ENCODE measurements around the gene CCDC81. TPM values are rescaled to one million over a fixed set of nuclear protein-coding genes. Genes with fewer than 3 reads are reported as not detected.

CCDC81 gene
- total and polyA plus RNA-seq, 12 donors = 0.14 to 0.81 (median 0.36) TPM

DNA sequence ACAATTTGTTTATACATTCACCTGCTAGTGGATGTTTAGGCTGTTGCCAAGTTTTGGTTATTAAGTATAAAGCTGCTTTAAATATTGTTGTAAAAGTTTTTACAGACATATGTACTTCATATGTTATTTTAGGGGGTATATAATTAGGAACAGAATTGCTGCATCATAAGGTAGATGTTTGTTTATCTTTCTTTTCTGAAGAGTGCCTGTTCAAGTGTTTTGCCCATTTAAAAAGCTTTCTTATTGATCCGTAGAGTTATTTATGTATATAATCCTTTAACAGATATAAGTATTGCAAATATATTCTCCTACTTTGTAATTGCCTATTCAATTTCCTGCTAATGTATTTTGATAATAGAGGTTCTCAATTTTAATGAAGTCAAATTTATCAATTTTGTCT is 11.3 kb upstream of the CCDC81 start:
- no peaks in the 10 kb centered on the region for H3K36me3 ChIP-seq
- TF ChIP-seq, protein P1, sequence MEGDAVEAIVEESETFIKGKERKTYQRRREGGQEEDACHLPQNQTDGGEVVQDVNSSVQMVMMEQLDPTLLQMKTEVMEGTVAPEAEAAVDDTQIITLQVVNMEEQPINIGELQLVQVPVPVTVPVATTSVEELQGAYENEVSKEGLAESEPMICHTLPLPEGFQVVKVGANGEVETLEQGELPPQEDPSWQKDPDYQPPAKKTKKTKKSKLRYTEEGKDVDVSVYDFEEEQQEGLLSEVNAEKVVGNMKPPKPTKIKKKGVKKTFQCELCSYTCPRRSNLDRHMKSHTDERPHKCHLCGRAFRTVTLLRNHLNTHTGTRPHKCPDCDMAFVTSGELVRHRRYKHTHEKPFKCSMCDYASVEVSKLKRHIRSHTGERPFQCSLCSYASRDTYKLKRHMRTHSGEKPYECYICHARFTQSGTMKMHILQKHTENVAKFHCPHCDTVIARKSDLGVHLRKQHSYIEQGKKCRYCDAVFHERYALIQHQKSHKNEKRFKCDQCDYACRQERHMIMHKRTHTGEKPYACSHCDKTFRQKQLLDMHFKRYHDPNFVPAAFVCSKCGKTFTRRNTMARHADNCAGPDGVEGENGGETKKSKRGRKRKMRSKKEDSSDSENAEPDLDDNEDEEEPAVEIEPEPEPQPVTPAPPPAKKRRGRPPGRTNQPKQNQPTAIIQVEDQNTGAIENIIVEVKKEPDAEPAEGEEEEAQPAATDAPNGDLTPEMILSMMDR (IDR thresholded peaks at IDR 0.05) = no peak
- 95 to 100% methylated on average over 1 of the region's 1 CpG for WGBS, 2 donors
- no peak overlapping the region for H3K27ac ChIP-seq
- no peak overlapping the region for H3K4me3 ChIP-seq
- ATAC-seq (no peak), DNase-seq (no peak)
- H3K9me3 ChIP-seq = peaks cover 0 to 11% (median 0%) of the 10 kb centered on the region in 11 donors
- no peaks in the 10 kb centered on the region for H3K4me1 ChIP-seq
- H3K27me3 ChIP-seq = no peaks in the 10 kb centered on the region
- intact Hi-C loops (cut with DNase I) = no loop called here

DNA sequence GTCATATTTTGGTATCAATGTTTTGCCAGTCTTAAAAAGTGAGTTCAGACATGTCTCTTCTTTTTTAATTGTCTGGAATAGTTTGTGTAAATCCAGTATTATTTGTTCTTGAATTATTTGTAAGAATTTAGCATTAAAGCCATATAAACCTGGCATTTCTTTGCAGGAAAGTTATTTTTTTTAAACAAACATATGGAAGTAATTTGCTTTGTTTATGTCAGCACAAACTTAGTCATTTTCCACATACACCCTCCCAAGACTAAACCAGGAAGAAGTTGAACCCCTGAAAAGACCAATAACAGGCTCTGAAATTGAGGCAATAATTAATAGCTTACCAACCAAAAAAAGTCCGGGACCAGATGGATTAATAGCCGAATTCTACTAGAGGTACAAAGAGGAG is 9.1 kb upstream of the CCDC81 start:
- intact Hi-C loops (cut with DNase I) = no loop called here
- TF ChIP-seq, protein P1 (IDR thresholded peaks at IDR 0.05) = no peak
- DNase-seq = no peak
- H3K36me3 ChIP-seq = no peaks in the 10 kb centered on the region
- H3K27me3 ChIP-seq = no peaks in the 10 kb centered on the region
- H3K4me1 ChIP-seq = no peaks in the 10 kb centered on the region
- no peak for ATAC-seq
- 93 to 98% methylated on average over 2 of the region's 2 CpGs for WGBS, 2 donors
- H3K27ac ChIP-seq = no peak overlapping the region
- peaks cover 0 to 11% (median 0%) of the 10 kb centered on the region in 11 donors for H3K9me3 ChIP-seq
- no peak overlapping the region for H3K4me3 ChIP-seq

DNA sequence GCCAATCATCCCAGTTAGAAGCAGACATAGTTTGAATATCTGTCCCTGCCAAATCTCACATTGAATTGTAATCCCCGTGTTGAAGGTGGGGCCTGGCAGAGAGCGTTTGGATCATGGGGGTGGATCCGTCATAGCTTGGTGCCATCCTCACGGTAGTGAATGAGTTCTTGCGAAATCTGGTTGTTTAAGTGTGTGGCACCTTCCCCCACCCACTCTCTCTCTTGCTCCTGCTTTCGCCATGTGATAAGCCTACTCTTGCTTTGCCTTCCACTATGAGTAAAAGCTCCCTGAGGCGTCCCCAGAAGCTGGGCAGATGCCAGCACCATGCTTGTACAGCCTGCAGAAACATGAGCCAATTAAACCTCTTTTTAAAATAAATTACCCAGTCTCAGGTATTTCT is 5.0 kb upstream of the CCDC81 start:
- no peak for ATAC-seq
- H3K4me3 ChIP-seq = no peak overlapping the region
- intact Hi-C loops (cut with DNase I) = no loop called here
- H3K36me3 ChIP-seq = no peaks in the 10 kb centered on the region
- WGBS, 2 donors = 95 to 96% methylated on average over 7 of the region's 7 CpGs
- TF ChIP-seq, protein P1 (IDR thresholded peaks at IDR 0.05) = no peak
- no peaks in the 10 kb centered on the region for H3K27me3 ChIP-seq
- DNase-seq = no peak
- no peak overlapping the region for H3K27ac ChIP-seq
- peaks cover 0 to 6% (median 0%) of the 10 kb centered on the region in 9 donors for H3K4me1 ChIP-seq
- H3K9me3 ChIP-seq = no peaks in the 10 kb centered on the region

DNA sequence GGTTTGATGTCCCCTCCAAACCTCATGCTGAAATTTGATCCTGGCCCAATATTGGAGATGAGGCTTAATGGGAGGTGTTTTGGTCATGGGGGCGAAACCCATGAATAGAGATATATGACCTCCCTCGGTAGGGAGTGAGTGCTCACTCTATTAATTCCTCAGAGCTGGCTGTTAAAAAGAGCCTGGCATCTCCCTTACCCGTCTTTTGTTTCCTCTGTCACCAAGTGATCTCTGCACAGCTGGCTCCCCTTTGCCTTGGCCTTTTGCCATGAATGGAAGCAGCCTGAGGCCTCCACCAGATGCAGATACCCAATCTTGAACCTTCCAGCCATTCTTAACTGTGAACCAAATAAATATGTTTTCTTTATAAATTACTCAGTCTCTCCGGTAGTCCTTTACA is 4.5 kb upstream of the CCDC81 start:
- no peaks in the 10 kb centered on the region for H3K27me3 ChIP-seq
- no peaks in the 10 kb centered on the region for H3K9me3 ChIP-seq
- no peaks in the 10 kb centered on the region for H3K36me3 ChIP-seq
- intact Hi-C loops (cut with DNase I) = no loop called here
- DNase-seq = no peak
- WGBS, 2 donors = 81 to 84% methylated on average over 4 of the region's 4 CpGs
- peaks cover 0 to 7% (median 0%) of the 10 kb centered on the region in 9 donors for H3K4me1 ChIP-seq
- H3K27ac ChIP-seq = no peak overlapping the region
- no peak for ATAC-seq
- TF ChIP-seq, protein P1 (IDR thresholded peaks at IDR 0.05) = no peak
- no peak overlapping the region for H3K4me3 ChIP-seq
